ENCODE results near the gene PNPLA2. TPM values are rescaled to one million over a fixed set of nuclear protein-coding genes. Genes with fewer than 3 reads are reported as not detected.

PNPLA2 gene
- total and polyA plus RNA-seq, 2 donors from 2014 or later: 67.9 to 173 TPM

DNA sequence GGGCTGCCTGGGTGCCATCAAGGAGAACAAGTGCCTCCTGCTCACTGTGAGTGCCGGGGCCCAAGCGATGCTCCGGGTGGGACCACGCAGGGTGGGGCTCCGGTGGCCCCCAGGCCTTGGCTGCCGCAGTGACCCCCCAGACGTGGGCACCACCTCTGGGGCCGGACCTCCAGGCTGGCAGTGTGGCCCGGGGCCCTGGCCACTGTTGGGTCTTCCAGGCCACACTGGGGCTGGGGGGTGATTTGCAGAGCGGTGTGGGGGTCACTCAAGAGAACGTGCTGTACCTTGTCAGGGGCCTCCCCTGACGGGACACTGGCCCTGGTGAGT, 43.9 kb downstream of the PNPLA2 start:
- Histone ChIP-seq H3K9ac (ENCODE audit: low read length in 3 of 3) (no peak overlapping the region), H3K36me3 (ENCODE audit: control insufficient read depth in 2 of 3, insufficient read depth in 3 of 3, low read length in 3 of 3) (no peaks in the 10 kb centered on the region), H3K9me3 (ENCODE audit: control insufficient read depth in 2 of 3, insufficient read depth in 1 of 3, low read length in 3 of 3) (no peaks in the 10 kb centered on the region), H3K4me1 (ENCODE audit: control insufficient read depth in 2 of 3, insufficient read depth in 2 of 3, low read depth in 1 of 3, low read length in 3 of 3) (peaks cover 0 to 32% (median 13%) of the 10 kb centered on the region in 3 donors), H3K27me3 (ENCODE audit: control insufficient read depth, insufficient read depth, low read length) (no peaks in the 10 kb centered on the region), H3K4me3 (ENCODE audit: low read length in 3 of 3) (no peak overlapping the region), H3K27ac (ENCODE audit: low read depth in 2 of 2, low read length in 2 of 2) (peak overlapping the region; percentile 4 to 60)
- intact Hi-C loops (cut with DNase I): no loop called here
- no peak for TF ChIP-seq CTCF (IDR thresholded peaks at IDR 0.05; ENCODE audit: borderline replicate concordance, extremely low read depth, insufficient read depth)
- no peak for FAIRE-seq
- no peak for DNase-seq

- Histone ChIP-seq H3K36me3 (ENCODE audit: control insufficient read depth in 2 of 3, insufficient read depth in 3 of 3, low read length in 3 of 3) (no peaks in the 10 kb centered on the region), H3K9me3 (ENCODE audit: control insufficient read depth in 2 of 3, insufficient read depth in 1 of 3, low read length in 3 of 3) (no peaks in the 10 kb centered on the region), H3K27me3 (ENCODE audit: control insufficient read depth, insufficient read depth, low read length) (no peaks in the 10 kb centered on the region), H3K4me1 (ENCODE audit: control insufficient read depth in 2 of 3, insufficient read depth in 2 of 3, low read depth in 1 of 3, low read length in 3 of 3) (peaks cover 0 to 32% (median 13%) of the 10 kb centered on the region in 3 donors), H3K27ac (ENCODE audit: low read depth in 2 of 2, low read length in 2 of 2) (peak overlapping the region in 1 of 2 donors; percentile 70), H3K9ac (ENCODE audit: low read length in 3 of 3) (no peak overlapping the region), H3K4me3 (ENCODE audit: low read length in 3 of 3) (no peak overlapping the region)
- FAIRE-seq (no peak), DNase-seq (peak in 4 of 5 donors; percentile 79 to 89 (median 80))
- intact Hi-C loops (cut with DNase I): no loop called here
- TF ChIP-seq CTCF (IDR thresholded peaks at IDR 0.05; ENCODE audit: borderline replicate concordance, extremely low read depth, insufficient read depth): no peak
Measured at GRCh38 chr11:863023-863909, 44.6 kb downstream of the PNPLA2 start.

DNA sequence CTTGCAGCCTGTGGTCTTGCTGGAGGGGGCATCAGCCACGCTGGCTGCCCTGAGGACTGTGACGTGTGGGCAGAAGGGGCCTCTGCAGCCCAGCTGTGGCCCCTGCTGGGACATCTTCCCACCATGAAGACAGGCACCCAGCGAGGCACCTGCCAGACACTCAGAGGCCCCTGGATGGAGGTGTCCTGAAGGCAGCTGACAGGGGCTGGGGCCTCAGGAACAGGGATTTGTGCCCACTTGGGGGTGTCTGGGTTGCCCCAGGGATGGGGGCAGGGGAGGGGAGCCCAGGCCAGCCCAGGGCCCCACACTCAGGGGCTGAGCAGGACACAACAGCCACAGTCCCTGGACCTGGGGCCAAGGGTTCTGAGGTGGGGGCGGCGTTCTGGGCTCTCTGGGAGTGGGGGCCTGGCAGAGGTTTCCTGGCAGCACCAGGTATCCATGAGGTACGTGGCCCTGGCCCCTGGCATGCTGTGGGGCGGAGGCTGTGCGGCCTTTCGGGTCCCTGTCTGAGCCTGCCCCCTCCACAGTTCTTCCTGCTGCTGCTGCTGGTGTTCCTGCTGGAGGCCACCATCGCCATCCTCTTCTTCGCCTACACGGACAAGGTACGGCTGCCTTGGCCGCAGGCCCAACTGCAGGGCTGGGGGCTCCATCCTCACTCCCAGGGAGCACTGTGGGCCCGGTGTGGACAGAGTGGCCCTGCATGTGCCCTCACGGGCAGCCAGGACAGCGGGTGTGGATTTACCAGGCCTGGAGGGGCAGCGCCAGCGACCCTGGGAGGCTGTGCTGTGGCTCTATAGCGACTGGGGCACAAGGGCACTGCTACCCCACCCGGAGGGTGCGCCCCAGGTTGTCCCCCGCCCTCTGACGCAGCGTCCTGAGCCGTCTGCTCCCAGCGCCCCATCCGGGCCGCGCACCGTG, 45.5 kb downstream of the PNPLA2 start:
- no peak for TF ChIP-seq CTCF (IDR thresholded peaks at IDR 0.05; ENCODE audit: borderline replicate concordance, extremely low read depth, insufficient read depth)
- no peak for FAIRE-seq
- no peak for DNase-seq
- H3K9ac ChIP-seq (ENCODE audit: low read length in 3 of 3): no peak overlapping the region
- peaks cover 0 to 28% (median 13%) of the 10 kb centered on the region in 3 donors for H3K4me1 ChIP-seq (ENCODE audit: control insufficient read depth in 2 of 3, insufficient read depth in 2 of 3, low read depth in 1 of 3, low read length in 3 of 3)
- H3K27me3 ChIP-seq (ENCODE audit: control insufficient read depth, insufficient read depth, low read length): no peaks in the 10 kb centered on the region
- H3K9me3 ChIP-seq (ENCODE audit: control insufficient read depth in 2 of 3, insufficient read depth in 1 of 3, low read length in 3 of 3): no peaks in the 10 kb centered on the region
- intact Hi-C loops (cut with DNase I): no loop called here
- H3K4me3 ChIP-seq (ENCODE audit: low read length in 3 of 3): no peak overlapping the region
- H3K27ac ChIP-seq (ENCODE audit: low read depth in 2 of 2, low read length in 2 of 2): peak overlapping the region in 1 of 2 donors; percentile 70
- no peaks in the 10 kb centered on the region for H3K36me3 ChIP-seq (ENCODE audit: control insufficient read depth in 2 of 3, insufficient read depth in 3 of 3, low read length in 3 of 3)

Data from kidney (tissue), 14 donors.